Astrocyte (in vitro differentiated cells and primary cell): ENCODE data around the gene RHOXF2.

ENCODE experiments used
- CTCF ChIP-seq: IDR thresholded peaks from 2 replicates; pipeline ENCODE4 v1.5.1; 2011; ENCODE audit warnings: low read depth, mild to moderate bottlenecking, inconsistent platforms, low read length, moderate library complexity; ENCODE audit not compliant: insufficient read depth
- EZH2 ChIP-seq: IDR thresholded peaks from 2 replicates; pipeline ENCODE4 v1.6.1; 2012; ENCODE audit warnings: mild to moderate bottlenecking, low read length, inconsistent platforms; ENCODE audit not compliant: insufficient read depth

- no peak for TF ChIP-seq CTCF
- no peak for TF ChIP-seq EZH2
Observed at GRCh38 chrX:120147537-120147936, 10.9 kb upstream of the RHOXF2 start.
